LoVo (cell line): ENCODE measurements around the gene PAQR4.

Experiments
- DNase-seq: peaks from one replicate; pipeline ENCODE4 v3.0.0-alpha.2; 2016; ENCODE audit warnings: low spot score

The PAQR4 gene

GRCh38 chr16:2946649-2947048 lies 22.5 kb upstream of the PAQR4 start:
- no peak for DNase-seq

DNA sequence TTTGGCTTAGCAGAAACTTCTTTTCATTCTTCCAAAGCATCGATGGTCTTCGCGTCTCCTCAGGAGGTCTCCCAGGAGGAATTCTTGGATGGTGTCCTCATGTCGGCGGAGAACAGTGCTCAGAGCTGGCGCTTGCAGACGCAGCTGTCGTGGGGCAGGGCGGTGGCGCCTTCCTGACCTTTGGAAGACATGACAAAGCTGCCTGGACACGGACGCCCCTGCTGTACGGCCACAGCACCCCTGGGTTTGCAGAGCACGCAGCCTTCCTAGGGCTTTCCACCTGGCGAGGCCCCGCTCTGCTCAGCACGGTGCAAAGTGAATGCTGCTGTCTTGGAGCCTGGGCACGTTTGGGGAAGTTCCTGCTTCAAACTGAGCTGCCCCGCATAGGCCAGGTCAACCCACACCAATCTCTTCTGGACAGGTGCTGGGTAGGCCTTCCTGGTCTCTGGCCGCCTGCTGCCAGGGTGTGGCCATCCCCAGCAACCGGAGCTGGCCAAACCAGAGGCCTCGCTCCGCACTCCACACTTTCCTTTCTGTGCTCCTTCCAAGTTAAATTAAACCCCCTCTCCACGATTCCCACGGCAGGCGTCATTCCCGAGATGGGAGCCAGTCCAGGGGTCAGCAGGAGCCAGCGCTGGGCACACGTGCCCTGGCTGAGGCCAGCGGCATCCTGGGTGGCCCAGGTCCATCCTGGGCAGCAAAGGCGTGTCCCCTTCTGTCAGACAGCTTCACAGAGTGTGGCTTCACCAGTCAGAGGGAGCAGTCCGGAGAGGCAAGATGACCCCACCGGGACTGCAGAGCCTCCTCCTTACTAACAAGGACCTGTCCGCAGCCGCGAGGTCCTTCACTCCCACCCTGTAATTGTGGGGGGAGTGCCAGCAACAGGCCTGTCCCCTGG lies 20.1 kb upstream of the PAQR4 start:
- no peak for DNase-seq

DNA sequence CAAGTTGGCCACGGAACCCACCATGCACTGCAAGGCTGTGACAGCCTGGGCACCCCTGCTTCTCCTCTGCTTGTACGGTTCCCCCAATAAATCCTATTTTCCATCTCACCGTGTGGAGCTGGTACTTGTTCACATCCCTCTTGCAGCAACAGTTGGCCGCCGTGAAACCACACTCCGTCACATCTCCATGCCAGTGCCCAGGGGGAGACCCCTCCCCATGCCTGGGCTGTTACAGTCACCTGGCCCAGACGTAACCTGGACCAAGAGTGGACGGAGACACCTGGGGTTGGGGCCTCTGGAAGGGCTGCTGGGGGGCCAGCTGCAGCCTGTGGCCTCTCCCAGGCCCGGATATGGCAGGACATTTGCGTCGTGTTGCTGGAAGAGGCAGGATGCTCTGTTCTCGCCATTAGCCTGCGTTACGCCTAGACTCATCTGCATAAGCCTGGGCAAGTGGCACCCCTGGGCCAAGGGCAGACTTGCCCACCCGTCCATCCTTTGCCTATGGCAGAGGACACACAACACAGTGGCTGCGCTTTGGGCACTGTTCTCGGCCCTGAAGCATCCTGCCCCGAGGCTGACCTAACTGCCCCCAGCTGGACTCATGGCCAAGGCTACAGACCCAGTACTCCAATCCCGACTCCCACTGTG lies 19.3 kb upstream of the PAQR4 start:
- DNase-seq, result no peak

DNA sequence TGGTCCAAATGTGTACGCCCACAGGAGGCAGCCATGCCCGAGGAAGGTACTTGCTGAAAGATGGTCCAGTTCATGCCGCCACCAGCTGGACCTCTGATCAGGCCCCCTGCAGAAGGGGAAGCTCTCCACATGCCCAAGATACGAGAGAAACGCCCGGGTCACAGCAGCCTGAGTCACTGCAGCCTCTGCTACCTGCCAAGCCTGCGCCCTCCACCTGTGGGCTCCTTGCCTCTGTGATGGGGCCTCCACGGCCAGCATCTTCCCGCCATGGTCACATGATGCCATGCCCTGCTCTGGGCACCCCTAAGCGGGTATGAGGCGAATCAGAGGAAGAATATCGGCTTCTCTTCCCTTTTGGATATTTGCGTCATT lies 18.8 kb upstream of the PAQR4 start:
- no peak for DNase-seq

DNA sequence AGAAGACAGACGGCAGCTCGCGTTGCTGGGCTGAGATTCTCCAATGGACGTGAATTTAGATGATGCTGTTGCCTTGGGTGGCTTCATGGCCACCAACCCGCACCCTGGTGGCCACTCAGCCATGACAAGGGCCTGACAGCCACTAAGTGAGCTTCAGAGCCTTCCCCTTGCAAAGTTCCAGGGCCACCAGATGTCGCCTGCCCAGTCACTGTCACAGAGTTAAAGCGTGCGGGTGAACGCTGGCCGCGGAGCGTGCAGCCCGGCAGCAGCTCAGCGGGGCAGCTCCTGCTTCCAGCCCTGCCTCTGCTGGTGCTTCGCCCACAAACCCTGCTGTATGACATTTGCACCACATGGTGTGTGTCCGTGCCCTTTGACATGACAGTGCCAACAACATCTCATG lies 18.4 kb upstream of the PAQR4 start:
- no peak for DNase-seq

- no peak for DNase-seq
Observed at GRCh38 chr16:2952679-2953078, 16.5 kb upstream of the PAQR4 start.

GRCh38 chr16:2953706-2954627 lies 15.2 kb upstream of the PAQR4 start:
- DNase-seq, result no peak

DNA sequence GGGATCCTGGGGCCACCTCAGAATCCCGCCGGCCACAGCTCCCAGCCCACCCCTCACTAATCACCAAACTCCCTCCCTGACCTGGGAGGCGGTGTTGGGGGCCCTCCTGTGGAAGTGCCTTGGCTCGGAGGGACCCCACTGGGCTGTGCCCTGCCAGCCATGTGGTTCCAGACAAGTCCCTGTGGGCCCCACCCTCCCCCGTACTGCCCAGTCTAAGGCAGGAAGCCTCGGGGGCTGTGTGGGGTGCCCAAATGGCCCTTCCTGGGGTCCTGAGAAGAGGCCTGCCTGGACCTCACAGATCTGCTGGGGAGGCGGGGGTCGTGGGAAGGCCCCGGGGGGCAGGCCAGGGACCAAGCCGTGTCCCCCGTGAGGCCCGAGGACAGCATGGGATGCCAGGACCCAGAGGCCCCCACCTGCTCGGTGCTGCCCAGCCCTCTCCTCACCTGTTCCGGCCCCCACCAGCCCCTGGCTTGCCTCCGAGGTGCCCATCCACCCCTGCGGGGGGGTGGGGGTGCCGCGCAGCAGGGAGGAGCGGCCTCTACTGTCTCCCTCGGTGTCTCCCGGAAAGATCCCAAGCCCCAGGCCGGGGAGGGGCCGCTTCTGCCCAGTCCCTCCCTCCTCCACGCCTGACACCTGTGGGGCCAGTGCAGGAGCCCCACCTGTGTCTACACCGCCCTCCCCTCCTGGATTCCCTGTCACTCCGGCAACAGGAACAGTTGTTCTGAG lies 14.3 kb upstream of the PAQR4 start:
- DNase-seq, result no peak

- DNase-seq, result no peak
Observed at GRCh38 chr16:2955438-2955778, 13.7 kb upstream of the PAQR4 start.

- no peak for DNase-seq
Observed at GRCh38 chr16:2955779-2956578, 13.2 kb upstream of the PAQR4 start.

GRCh38 chr16:2956579-2956956 lies 12.6 kb upstream of the PAQR4 start:
- no peak for DNase-seq

- DNase-seq, result no peak
Observed at GRCh38 chr16:2959206-2959605, 9.9 kb upstream of the PAQR4 start.

- DNase-seq, result no peak
Observed at GRCh38 chr16:2960183-2961010, 8.8 kb upstream of the PAQR4 start.

GRCh38 chr16:2962334-2963073 lies 6.6 kb upstream of the PAQR4 start:
- no peak for DNase-seq

DNA sequence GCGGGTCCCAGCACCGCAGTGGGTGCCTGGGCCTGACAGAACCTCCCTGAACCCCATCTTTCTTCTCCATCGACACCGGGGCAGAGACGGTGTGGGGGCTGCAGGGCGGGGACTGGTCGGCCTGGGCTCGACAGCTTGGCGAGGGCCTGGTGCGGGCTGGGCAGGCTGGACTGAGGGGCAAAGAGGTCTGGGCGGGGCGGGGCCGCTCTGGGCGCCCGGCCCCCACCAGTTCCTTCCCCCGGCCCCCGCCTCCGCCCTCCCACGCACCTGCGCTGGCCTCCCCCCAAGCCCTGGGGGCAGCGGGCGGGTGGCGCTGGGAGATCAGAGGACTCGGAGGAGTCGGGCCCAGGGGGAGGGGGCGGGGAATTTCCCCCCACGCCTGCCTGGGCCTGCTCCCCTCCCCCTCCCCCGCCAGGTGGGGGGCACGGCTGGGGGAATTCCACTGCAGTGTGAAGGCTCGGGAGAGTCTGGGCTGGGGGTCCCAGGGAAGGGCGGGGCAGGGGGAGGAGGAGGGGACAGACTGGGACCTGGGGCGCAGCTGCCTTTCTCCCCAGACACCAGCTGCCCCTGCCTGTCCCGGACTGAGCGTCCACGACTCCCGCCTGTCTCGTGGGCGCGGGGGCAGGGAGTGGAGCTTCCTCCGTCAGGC lies 6.0 kb upstream of the PAQR4 start:
- no peak for DNase-seq

DNA sequence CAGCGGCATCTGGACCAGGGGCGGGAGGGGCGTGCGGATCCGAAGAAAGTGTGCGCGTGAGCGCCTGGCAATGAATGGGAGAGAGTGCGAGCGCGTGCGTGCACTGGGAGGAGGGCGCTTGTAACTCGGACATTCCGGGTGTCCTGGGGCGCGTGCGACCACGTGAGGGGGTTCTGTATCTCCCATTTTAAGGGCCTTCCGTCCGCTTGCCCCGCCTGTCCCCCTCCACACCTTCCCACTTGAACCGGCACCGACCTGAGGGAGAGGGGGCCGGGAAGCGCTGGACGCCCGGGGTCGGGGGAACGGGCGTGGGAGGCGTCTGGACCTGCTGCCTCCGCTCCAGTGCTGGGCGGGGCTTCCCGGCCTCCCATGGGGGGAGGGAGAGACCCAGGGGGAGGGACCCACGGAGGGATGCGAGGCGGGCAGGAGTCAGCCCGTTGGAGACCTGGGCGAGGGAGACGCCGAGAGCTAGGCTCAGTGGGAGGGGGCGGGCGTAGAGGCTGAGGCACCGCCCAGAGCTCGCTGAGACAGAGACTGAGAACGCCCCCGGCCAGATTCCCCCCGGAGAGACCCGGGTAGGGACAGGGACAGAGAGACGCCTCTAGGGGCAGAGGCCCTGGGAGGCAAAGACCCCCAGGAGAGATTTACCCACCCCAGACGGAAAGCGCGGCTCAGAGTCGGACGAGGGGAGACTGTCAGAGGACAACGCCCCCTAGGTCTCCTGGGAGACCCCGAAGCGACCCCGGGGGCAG lies 5.2 kb upstream of the PAQR4 start, which contains the start of gene KREMEN2:
KREMEN2 (plus strand) TSS at position 553 of the 752 bp plus-strand sequence. CDS start 246 bp downstream, outside the sequence.
- peak; percentile 69 for DNase-seq

DNA sequence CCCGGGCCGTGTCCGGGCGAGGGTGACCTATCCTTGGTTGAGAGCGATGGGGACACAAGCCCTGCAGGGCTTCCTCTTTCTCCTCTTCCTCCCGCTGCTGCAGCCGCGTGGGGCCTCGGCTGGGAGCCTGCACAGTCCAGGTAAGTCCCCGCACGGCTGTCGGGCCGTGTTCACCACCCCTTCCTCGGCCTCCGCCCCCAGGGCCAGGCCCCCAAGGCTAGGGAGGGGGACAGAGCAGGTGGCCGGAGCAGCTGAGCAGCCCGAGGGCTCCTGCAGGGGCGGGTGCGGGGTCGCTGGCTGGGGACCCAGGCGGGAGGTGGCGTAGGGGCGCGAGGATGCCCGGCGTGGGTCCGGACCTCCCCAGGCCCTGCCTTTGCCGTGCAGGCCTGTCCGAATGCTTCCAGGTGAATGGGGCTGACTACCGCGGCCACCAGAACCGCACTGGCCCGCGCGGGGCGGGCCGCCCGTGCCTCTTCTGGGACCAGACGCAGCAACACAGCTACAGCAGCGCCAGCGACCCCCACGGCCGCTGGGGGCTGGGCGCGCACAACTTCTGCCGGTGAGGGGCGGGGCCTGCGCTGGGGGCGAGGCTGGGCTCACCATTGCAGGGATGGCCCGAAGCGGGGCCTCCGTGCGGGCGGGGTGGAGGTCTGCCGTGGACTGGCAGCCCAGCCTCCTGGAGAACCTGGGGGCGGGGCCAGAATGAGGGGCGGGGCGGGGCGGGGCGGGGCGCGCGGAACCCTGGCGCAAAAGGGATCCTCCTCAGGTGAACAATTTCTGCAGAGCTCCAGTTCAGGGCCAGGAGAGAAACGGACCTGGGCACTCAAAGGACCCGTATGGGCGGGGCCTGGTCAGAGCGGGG lies 4.4 kb upstream of the PAQR4 start:
- DNase-seq, result peak; percentile 74
